HG03442 (cell line): ENCODE data around the gene UGT1A5.
A peak's percentile ranks its signal among the peaks of the same experiment; 100 is the strongest.

ENCODE experiments used
- ATAC-seq: cut with Tn5 transposase; IDR thresholded peaks from one replicate; pipeline ENCODE4 v1.9.1; 2021; ENCODE audit warnings: mild to moderate bottlenecking, moderate library complexity; ENCODE audit not compliant: unreplicated experiment

The UGT1A5 gene

DNA sequence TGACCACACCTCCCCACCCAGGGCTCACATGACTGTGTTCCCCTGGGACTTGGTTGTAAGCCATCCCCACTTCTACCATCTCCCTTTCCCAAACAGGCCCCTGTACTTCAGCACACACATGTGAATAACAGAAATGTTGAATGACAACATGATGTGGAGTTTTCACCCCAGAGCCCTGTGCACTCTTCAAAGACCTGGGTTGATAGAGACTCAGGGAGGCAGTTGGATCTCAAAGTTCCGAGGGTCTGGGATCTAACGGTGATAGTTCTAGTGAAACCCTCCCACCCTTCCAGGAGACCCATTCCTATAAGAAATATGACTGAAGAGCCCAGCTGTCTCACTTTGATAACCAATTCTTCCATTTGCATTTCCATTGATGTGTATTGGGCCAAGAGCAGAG lies 65.3 kb downstream of the UGT1A5 start, which contains the start of gene MROH2A:
Gene MROH2A (plus strand): TSS at position 301 of the 400 bp plus-strand sequence. CDS start 1,029 bp downstream, outside the sequence.
- no peak for ATAC-seq

- ATAC-seq = no peak
Observed at GRCh38 chr2:233779722-233780121, 67.0 kb downstream of the UGT1A5 start.

- ATAC-seq = no peak
Observed at GRCh38 chr2:233780771-233781170, 68.1 kb downstream of the UGT1A5 start.

DNA sequence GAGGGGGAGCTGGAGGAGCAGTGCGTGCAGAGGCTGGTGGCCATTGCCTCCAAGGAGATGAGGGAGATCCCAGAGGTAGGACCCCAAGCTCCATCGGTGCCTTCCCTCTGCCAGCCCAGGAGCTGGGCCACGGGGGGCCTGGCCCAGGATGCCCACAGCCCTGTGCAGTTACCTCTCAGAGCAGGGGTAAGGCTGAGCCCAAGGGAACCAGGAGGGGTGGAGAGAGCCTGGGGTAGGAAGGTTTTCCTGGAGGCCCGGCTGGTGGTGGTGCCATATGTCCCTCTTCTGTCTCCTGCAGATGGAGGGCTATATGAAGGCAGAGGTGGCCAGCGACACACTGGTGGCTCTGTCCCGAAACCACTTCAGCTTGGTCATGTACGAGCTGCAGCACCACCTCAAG lies 76.8 kb downstream of the UGT1A5 start:
- no peak for ATAC-seq

DNA sequence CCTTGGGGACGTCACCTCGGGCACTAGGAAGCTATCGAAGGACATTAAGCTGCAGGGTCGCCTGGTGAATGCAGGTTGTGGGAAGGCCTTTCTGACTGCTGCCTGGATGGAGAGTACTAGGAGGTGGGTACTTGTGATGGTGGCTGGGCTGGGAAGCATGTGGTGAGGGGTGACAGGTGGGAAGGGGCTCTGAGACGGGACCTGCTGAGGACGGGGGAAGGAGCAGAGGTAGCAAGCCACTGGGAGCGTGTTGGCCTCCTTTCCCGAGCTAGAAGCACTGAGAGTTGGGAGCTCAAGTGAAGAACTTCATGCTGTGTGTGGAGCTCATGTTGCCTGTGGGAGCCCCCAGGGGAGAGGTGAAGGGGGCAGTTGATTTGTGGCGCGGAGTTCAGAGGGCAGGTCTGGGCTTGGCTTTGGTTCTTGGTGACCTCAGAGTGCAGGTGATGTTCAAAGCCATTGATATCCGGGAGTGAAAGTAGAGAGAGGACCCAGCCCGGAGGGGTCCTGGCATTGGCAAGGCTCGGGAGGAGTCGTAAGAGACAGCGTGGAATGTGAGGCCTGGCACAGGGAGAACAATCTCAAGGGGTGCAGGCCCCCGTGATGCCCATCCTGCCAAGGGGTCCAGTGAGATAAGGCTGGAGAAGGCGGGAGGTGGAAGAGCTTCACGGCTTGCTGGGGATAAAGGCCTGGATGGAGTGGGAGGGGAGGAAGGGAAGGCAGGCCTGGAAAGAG lies 78.6 kb downstream of the UGT1A5 start:
- ATAC-seq = no peak

- no peak for ATAC-seq
Observed at GRCh38 chr2:233791883-233792329, 79.2 kb downstream of the UGT1A5 start.

DNA sequence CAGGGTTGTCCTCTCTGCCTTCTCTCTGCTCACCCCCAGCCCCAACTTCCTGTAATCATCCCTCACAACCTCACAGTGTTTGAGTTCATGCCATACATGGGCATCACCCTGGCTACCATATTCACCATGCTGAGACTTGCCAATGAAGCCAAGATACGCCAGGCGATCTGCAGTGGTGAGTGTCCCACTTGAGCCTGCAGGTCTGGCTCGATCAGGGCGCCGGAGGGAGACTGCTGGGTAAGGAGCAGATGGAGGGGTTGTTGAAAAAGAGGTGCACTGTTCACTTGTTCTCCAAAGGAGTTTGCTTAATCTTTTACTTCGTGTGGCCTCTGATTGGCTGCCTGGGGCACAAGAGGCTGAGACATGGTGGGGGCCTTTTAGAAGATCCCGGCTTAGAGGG lies 80.0 kb downstream of the UGT1A5 start:
- no peak for ATAC-seq

- ATAC-seq = no peak
Observed at GRCh38 chr2:233793465-233794127, 80.9 kb downstream of the UGT1A5 start.

GRCh38 chr2:233794128-233794658 lies 81.5 kb downstream of the UGT1A5 start:
- ATAC-seq = no peak

DNA sequence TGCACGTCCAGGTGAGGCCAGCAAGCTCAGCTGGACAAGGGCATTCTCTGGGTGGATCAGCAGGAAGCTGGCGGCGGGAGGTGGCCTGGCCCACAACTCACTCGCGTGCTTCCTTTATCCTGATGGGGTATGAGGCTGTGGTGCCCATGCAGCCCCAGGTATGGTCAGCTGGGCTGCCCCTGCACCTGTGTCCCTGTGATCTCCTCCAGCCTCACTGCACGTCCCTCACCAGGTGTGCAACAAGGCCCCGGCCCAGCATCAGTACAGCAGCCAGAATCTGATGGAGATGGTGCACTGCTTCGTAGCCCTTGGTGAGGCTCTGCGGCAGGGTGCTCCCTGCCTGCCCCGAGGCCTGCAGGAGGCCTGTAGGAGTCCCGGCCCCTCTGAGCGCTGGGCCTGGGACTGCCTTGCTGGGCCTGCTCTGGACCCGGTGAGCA lies 83.0 kb downstream of the UGT1A5 start:
- ATAC-seq = no peak

DNA sequence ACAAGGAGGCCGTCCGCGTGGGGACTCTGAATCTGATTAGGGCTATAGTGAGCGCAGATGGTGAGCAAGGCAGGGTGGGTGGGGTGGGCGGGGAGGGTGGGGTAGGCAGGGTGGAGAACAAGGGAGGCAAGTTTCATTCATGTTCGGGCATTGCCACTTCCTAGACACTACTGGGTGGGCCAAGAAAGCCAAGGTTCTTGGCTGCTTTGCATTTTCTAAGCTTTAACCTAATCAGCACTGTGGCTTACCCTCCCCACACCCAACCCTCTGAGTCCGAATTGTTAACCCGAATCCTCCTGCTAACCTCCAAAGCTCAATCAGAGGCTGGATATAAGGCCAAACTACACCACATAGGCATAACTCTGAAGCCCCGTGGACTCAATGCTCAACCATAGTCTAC lies 83.5 kb downstream of the UGT1A5 start:
- ATAC-seq = no peak

DNA sequence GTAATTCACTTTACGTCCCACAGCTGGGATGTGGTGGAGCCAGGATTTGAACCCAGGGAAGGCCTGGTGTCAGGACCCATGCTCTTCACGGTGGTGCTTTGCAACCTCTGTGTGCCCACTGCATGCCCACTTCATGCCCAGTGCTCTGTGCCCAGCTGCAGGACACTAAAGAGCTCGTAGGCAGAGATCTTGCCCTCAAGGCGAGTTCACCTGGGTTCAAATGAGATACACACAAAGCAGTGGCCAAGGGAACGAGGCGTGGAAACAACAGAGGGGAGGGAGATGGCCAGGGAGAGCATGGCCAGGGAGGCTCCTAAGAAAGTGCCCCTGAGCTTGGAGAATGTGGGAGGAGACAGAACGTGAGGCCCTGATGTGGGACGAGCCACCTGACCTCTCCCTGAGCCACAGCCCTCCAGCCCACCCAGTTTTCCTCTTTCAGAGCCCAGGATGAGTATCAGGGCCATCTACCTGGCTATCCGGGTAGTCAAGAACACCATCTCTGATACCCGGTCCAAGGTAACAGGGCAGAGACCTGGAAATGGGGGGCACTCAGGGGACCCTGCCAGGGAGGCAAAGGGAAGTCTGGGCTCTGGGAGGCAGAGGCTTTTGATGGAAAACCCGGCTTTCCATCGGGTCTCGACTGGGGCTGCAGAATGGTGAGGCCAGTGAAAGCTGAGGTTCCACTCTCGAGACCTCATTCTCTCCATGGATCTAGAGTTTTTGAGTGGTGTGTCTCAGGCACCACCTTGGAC lies 85.8 kb downstream of the UGT1A5 start:
- ATAC-seq = no peak

- ATAC-seq = no peak
Observed at GRCh38 chr2:233799087-233799665, 86.5 kb downstream of the UGT1A5 start.

GRCh38 chr2:233799716-233800115 lies 87.0 kb downstream of the UGT1A5 start:
- no peak for ATAC-seq

- no peak for ATAC-seq
Observed at GRCh38 chr2:233800208-233800607, 87.5 kb downstream of the UGT1A5 start.

- peak; percentile 53 for ATAC-seq
Observed at GRCh38 chr2:233801357-233802131, 88.8 kb downstream of the UGT1A5 start.

DNA sequence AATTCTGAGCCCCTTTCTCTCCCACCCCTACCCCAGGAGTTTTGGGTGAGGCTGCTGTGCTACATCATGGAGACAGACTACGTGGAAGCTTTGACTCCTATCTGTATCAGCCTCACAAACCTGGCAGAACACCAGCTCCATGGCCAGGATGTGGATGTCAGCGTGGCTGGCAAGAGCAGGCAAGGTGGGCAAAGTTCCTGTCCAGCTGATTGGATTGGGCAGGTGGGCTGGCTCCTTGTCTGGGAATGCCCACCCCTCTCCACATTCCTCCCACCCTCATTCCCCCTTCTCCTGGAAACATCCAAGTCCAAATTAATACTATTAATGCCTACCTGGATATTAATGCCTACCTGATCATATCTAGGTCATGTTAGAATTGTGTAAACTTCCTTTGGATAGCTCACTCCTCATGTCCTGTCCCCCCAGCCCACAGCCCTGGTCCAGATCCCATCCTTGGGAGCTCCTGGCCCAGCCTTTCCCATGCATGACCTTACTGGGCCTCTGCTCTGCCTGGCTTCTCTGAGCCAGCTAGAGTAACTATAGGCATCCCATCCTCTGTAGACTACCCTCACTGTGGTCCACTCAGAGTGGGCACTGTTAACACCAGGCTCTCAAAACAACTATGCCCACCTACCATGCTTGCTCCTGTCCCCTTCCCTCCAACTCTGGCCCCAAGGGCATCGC lies 89.6 kb downstream of the UGT1A5 start:
- ATAC-seq = no peak

DNA sequence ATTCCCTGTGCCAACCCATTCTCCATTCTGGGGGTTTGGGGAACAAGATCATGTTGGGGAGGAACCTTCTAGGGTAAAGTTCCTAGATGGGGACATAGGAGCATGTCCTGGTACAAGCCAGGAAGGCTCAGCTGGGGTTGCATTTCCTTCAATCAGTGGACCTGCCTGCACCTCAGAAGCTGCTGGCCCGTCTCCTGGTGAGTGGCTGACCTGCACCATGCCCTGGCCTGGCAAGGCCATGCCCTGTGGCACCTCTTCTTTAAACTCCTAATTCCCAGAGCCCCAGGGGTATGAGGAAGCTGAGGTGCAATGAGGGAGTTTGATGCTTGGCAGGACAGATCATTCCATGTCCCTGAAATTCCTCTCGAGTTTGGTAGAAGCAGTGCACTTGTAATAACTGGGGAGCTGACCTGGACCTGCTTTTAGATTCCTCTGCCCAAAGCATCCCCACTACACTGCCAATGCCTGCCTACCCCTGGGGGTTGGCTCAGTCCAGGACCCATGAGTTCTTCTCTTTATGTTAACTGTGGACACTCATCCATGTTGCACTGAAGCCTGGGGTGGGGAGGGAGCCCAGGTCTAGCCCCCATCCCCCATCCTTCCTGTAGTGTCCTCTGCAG lies 90.7 kb downstream of the UGT1A5 start:
- ATAC-seq = no peak

- ATAC-seq = no peak
Observed at GRCh38 chr2:233803994-233804393, 91.3 kb downstream of the UGT1A5 start.
